GM19239 (cell line): ENCODE results near the gene DAZAP1.

Experiments
- DNase-seq: peaks from one replicate; pipeline ENCODE4 v3.0.0; 2011; ENCODE audit warnings: low spot score; ENCODE audit not compliant: insufficient read length
- FAIRE-seq: peaks from 2 replicates; lab custom pipeline; 2011; peaks lifted over from hg19 to GRCh38; lab: Jason Lieb, UNC

The DAZAP1 gene

GRCh38 chr19:1376415-1376805 lies 31.0 kb upstream of the DAZAP1 start:
- FAIRE-seq (no peak), DNase-seq (no peak)

GRCh38 chr19:1377176-1377964 lies 30.0 kb upstream of the DAZAP1 start:
- FAIRE-seq: no peak
- DNase-seq: no peak

GRCh38 chr19:1377965-1378785 lies 29.2 kb upstream of the DAZAP1 start:
- no peak for DNase-seq
- FAIRE-seq: no peak

- DNase-seq (no peak), FAIRE-seq (no peak)
These were observed 28.1 kb upstream of the DAZAP1 start for GRCh38 chr19:1379126-1379905.

- FAIRE-seq (no peak), DNase-seq (no peak)
These were observed 27.4 kb upstream of the DAZAP1 start for GRCh38 chr19:1379961-1380489.

- FAIRE-seq (no peak), DNase-seq (no peak)
These were observed 25.1 kb upstream of the DAZAP1 start for GRCh38 chr19:1382250-1382649.

- FAIRE-seq (no peak), DNase-seq (no peak)
These were observed 24.4 kb upstream of the DAZAP1 start for GRCh38 chr19:1383017-1383311.

- FAIRE-seq (peak; percentile 93), DNase-seq (peak; percentile 89)
These were observed 23.9 kb upstream of the DAZAP1 start, which contains the start of gene NDUFS7 for GRCh38 chr19:1383312-1384084. Gene NDUFS7, plus strand, starts transcription at chr19:1383907. Its CDS starts 20 bp downstream, at chr19:1383927.

- FAIRE-seq (no peak), DNase-seq (no peak)
These were observed 23.3 kb upstream of the DAZAP1 start for GRCh38 chr19:1384085-1384462.

- FAIRE-seq (peak; percentile 83), DNase-seq (no peak)
These were observed 22.8 kb upstream of the DAZAP1 start for GRCh38 chr19:1384478-1385110.

GRCh38 chr19:1385816-1386215 lies 21.6 kb upstream of the DAZAP1 start:
- no peak for FAIRE-seq

GRCh38 chr19:1386945-1387683 lies 20.3 kb upstream of the DAZAP1 start:
- no peak for DNase-seq
- FAIRE-seq: no peak

More at GRCh38 chr19:1385816-1386215, 21.6 kb upstream of the DAZAP1 start:
- DNase-seq: no peak

GRCh38 chr19:1387684-1388636 lies 19.4 kb upstream of the DAZAP1 start:
- FAIRE-seq (no peak), DNase-seq (no peak)

GRCh38 chr19:1388637-1389026 lies 18.8 kb upstream of the DAZAP1 start:
- DNase-seq (no peak), FAIRE-seq (no peak)

GRCh38 chr19:1389033-1389940 lies 18.1 kb upstream of the DAZAP1 start:
- FAIRE-seq: no peak
- DNase-seq: no peak

- DNase-seq: no peak
- FAIRE-seq: no peak
These were observed 16.4 kb upstream of the DAZAP1 start for GRCh38 chr19:1390890-1391423.
